ENCODE measurements around the gene GADL1.

- no peak for TF ChIP-seq POLR2AphosphoS5 (IDR thresholded peaks at IDR 0.05; ENCODE audit: low read depth, low read length)
- TF ChIP-seq TAF1 (IDR thresholded peaks at IDR 0.05; ENCODE audit: borderline replicate concordance, insufficient read depth, low read length), result no peak
Measured at GRCh38 chr3:30878862-30879261, 15.6 kb downstream of the GADL1 start.

Measured in PFSK-1 (cell line).